B cell (primary cell): ENCODE results near the gene MICOS13. TPM values are rescaled to one million over a fixed set of nuclear protein-coding genes. Genes with fewer than 3 reads are reported as not detected.
A peak's percentile ranks its signal among the peaks of the same experiment; 100 is the strongest.

ENCODE experiments used
- ATAC-seq: fragments of 200-7000 bp; cut with Tn5 transposase; one replicate; pipeline ENCODE4 v1.10.0; 2021; ENCODE audit warnings: low read depth, mild to moderate bottlenecking, moderate number of reproducible peaks, moderate library complexity
- CTCF ChIA-PET: fragments of 350-600 bp; sonication (Branson Sonifier 250); formaldehyde crosslinking; loops from one replicate; lab custom pipeline; 2021; ENCODE audit warnings: antibody characterized with exemption, inconsistent platforms; lab: Charles Lee
- POLR2A ChIA-PET: fragments of 350-600 bp; sonication (Branson Sonifier 250); formaldehyde crosslinking; loops from one replicate; lab custom pipeline; 2021; ENCODE audit warnings: antibody characterized with exemption; lab: Charles Lee
- DNase-seq: peaks from one replicate; pipeline ENCODE4 v3.0.0; 2013
- H2AFZ ChIP-seq: 2 replicates; pipeline ENCODE4 v1.6.1; 2012; ENCODE audit warnings: mild to moderate bottlenecking, low read depth, low read length; ENCODE audit not compliant: insufficient read depth, poor library complexity, severe bottlenecking
- H3K27ac ChIP-seq, 2 donors: 1 replicate in 1 of 2; 2 replicates in 1 of 2; pipeline ENCODE4 v1.5.1; 2012 to 2013; ENCODE audit warnings: low read length in 2 of 2, mild to moderate bottlenecking in 2 of 2, moderate library complexity in 1 of 2
- H3K27me3 ChIP-seq, 4 experiments: fragments of 200-600 bp in 1 of 4; sonication (generic) in 1 of 4; replicated peaks in 1 of 4; 1 replicate in 2 of 4; 2 replicates in 2 of 4; pipeline versions ENCODE4 v1.6.1 to v1.7.0; 2013 to 2016; ENCODE audit warnings: low read length in 3 of 4, mild to moderate bottlenecking in 2 of 4, mixed read lengths in 1 of 4, moderate library complexity in 1 of 4; ENCODE audit not compliant: insufficient read depth in 4 of 4, control insufficient read depth in 3 of 4; ENCODE audit errors: control extremely low read depth in 1 of 4
- H3K36me3 ChIP-seq, 2 experiments: replicated peaks in 1 of 2; 1 replicate in 1 of 2; 2 replicates in 1 of 2; pipeline versions ENCODE4 v1.6.1 to v1.7.1; 2013; ENCODE audit warnings: low read length in 1 of 2; ENCODE audit not compliant: insufficient read depth in 2 of 2, control insufficient read depth in 1 of 2; ENCODE audit errors: control extremely low read depth in 1 of 2, extremely low read depth in 1 of 2
- H3K4me1 ChIP-seq, 2 donors: fragments of 200-600 bp in 1 of 2; sonication (generic) in 1 of 2; 1 replicate in 1 of 2; 2 replicates in 1 of 2; pipeline versions ENCODE4 v1.5.1 to v1.6.1; 2013 to 2017; ENCODE audit warnings: low read length in 2 of 2; ENCODE audit not compliant: control insufficient read depth in 2 of 2, insufficient read depth in 2 of 2
- H3K4me2 ChIP-seq: replicated peaks from 2 replicates; pipeline ENCODE3; 2012; ENCODE audit warnings: mild to moderate bottlenecking, low read depth, low read length; ENCODE audit not compliant: poor library complexity, severe bottlenecking
- H3K4me3 ChIP-seq, 5 experiments: fragments of 200-600 bp in 1 of 5; sonication (generic) in 1 of 5; 1 replicate in 3 of 5; 2 replicates in 2 of 5; pipeline versions ENCODE4 v1.5.1 to v1.7.0; 2011 to 2016; ENCODE audit warnings: low read length in 4 of 5, mild to moderate bottlenecking in 4 of 5, low read depth in 2 of 5, control low read depth in 1 of 5, moderate library complexity in 1 of 5; ENCODE audit not compliant: insufficient read depth in 1 of 5; ENCODE audit errors: control extremely low read depth in 1 of 5, extremely low read depth in 1 of 5
- H3K79me2 ChIP-seq: fragments of 200-600 bp; sonication (generic); one replicate; pipeline ENCODE4 v1.6.0; 2016; ENCODE audit warnings: low read length; ENCODE audit not compliant: control insufficient read depth, insufficient read depth
- H3K9ac ChIP-seq: fragments of 200-600 bp; sonication (generic); 2 replicates; pipeline ENCODE4 v1.6.1; 2017; ENCODE audit warnings: mild to moderate bottlenecking, low read length, moderate library complexity
- H3K9me3 ChIP-seq, 3 donors: one replicate each; pipeline versions ENCODE4 v1.6.1 to v1.7.1; 2013; ENCODE audit warnings: low read length in 2 of 3; ENCODE audit not compliant: control insufficient read depth in 2 of 3, insufficient read depth in 1 of 3; ENCODE audit errors: control extremely low read depth in 1 of 3
- H4K20me1 ChIP-seq: 2 replicates; pipeline ENCODE4 v1.6.0; 2012; ENCODE audit warnings: mild to moderate bottlenecking, low read length; ENCODE audit not compliant: insufficient read depth, control insufficient read depth, poor library complexity, severe bottlenecking
- H3K27ac Mint-ChIP-seq: one replicate; pipeline ENCODE4 v1.8.0; 2021; ENCODE audit warnings: mixed read lengths
- H3K27me3 Mint-ChIP-seq: one replicate; pipeline ENCODE4 v1.8.0; 2021; ENCODE audit warnings: mixed read lengths
- H3K4me1 Mint-ChIP-seq: one replicate; pipeline ENCODE4 v1.8.0; 2021; ENCODE audit warnings: mixed read lengths
- H3K4me3 Mint-ChIP-seq: one replicate; pipeline ENCODE4 v1.8.0; 2021; ENCODE audit warnings: mixed read lengths
- H3K9me3 Mint-ChIP-seq: one replicate; pipeline ENCODE4 v1.8.0; 2022; ENCODE audit warnings: mixed read lengths; ENCODE audit not compliant: insufficient read depth
- EZH2 ChIP-seq: IDR thresholded peaks from 2 replicates; pipeline ENCODE4 v1.6.1; 2012; ENCODE audit warnings: borderline replicate concordance, low read depth, mild to moderate bottlenecking, moderate library complexity, low read length; ENCODE audit not compliant: insufficient read depth, poor library complexity, severe bottlenecking
- WGBS: methylation state at CpG from one replicate; pipeline ENCODE4 v1.1.5; 2013; ENCODE audit warnings: missing lambda C conversion rate; ENCODE audit not compliant: insufficient coverage; 5-methylcytosine and 5-hydroxymethylcytosine counted together
- intact Hi-C: fragments of 100-400 bp; cut with micrococcal nuclease; formaldehyde crosslinking; loops from one replicate; pipeline ENCODE4 v1.10.0; 2022
- polyA plus RNA-seq: library from polyadenylated mRNA; depleted of rRNA; stranded (reverse); fragments of >200 nt; gene quantifications from 2 replicates; pipeline ENCODE4 v1.2.3, GENCODE V29; 2012
- total RNA-seq, 2 donors: library from RNA; stranded (reverse); fragments of 120-200 nt in 1 of 2; gene quantifications; 1 replicate in 1 of 2; 2 replicates in 1 of 2; pipeline versions ENCODE4 v1.2.3 to v1.2.4, GENCODE V29; 2013 to 2022
- TF ChIP-seq, protein P1 (sequence below): fragments of 200-600 bp; IDR thresholded peaks from one replicate; pipeline ENCODE4 v1.8.0; 2022; ENCODE audit warnings: antibody characterized with exemption, mild to moderate bottlenecking

The MICOS13 gene
- total and polyA plus RNA-seq, 2 donors (not counting 1 experiment from before 2014, with no cell fraction given): 30.8 to 41.9 TPM

- Histone ChIP-seq H3K27ac (peak overlapping the region; percentile 96 to 98), H3K36me3 (no peaks in the 10 kb centered on the region), H3K9ac (peak overlapping the region; percentile 92), H3K4me2 (peak overlapping the region; percentile 91), H4K20me1 (no peaks in the 10 kb centered on the region), H3K79me2 (peaks cover 12% of the 10 kb centered on the region), H3K4me1 (peaks cover 14 to 17% of the 10 kb centered on the region in 2 donors), H3K4me3 (peak overlapping the region; percentile 65 to 100 (median 81)), H2AFZ (peak overlapping the region; percentile 92), H3K9me3 (peaks cover 0 to 3% (median 0%) of the 10 kb centered on the region in 3 donors), H3K27me3 (no peaks in the 10 kb centered on the region)
- Mint-ChIP-seq H3K4me3 (peak overlapping the region; percentile 93), H3K27me3 (no peaks in the 10 kb centered on the region), H3K27ac (peak overlapping the region; percentile 99), H3K9me3 (no peaks in the 10 kb centered on the region), H3K4me1 (peaks cover 25% of the 10 kb centered on the region)
- ATAC-seq (no peak), DNase-seq (no peak)
- ChIA-PET CTCF (no interaction called here), POLR2A (interaction anchor here (0.6 to 0.7 kb wide), 2 partner anchors 28 to 111 kb away, joined by 3 to 10 read pairs; partner anchors contain the start of gene DUS3L)
- WGBS: 2% methylated on average over 21 of the region's 23 CpGs
- TF ChIP-seq EZH2: no peak
- TF ChIP-seq, protein P1, sequence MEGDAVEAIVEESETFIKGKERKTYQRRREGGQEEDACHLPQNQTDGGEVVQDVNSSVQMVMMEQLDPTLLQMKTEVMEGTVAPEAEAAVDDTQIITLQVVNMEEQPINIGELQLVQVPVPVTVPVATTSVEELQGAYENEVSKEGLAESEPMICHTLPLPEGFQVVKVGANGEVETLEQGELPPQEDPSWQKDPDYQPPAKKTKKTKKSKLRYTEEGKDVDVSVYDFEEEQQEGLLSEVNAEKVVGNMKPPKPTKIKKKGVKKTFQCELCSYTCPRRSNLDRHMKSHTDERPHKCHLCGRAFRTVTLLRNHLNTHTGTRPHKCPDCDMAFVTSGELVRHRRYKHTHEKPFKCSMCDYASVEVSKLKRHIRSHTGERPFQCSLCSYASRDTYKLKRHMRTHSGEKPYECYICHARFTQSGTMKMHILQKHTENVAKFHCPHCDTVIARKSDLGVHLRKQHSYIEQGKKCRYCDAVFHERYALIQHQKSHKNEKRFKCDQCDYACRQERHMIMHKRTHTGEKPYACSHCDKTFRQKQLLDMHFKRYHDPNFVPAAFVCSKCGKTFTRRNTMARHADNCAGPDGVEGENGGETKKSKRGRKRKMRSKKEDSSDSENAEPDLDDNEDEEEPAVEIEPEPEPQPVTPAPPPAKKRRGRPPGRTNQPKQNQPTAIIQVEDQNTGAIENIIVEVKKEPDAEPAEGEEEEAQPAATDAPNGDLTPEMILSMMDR: no peak
- intact Hi-C loops: loop anchor here (1.0 to 10.0 kb wide), 4 partner anchors 10 to 1915 kb away; partner anchors contain the start of genes APBA3, DUS3L, MRPL54 and RPL36
These were observed 256 bp downstream of the MICOS13 start for GRCh38 chr19:5680084-5680436.

GRCh38 chr19:5679289-5680083 is 830 bp downstream of the MICOS13 start:
- CTCF ChIA-PET: no interaction called here
- DNase-seq (peak; percentile 48), ATAC-seq (no peak)
- H3K27me3 ChIP-seq: no peaks in the 10 kb centered on the region
- H3K9me3 ChIP-seq: peaks cover 0 to 3% (median 0%) of the 10 kb centered on the region in 3 donors
- Mint-ChIP-seq H3K27ac (peak overlapping the region; percentile 99), H3K4me3 (peak overlapping the region; percentile 93), H3K27me3 (no peaks in the 10 kb centered on the region), H3K9me3 (no peaks in the 10 kb centered on the region), H3K4me1 (peaks cover 25% of the 10 kb centered on the region)
- H3K4me1 ChIP-seq: peaks cover 14 to 17% of the 10 kb centered on the region in 2 donors
- peak overlapping the region; percentile 91 for H3K4me2 ChIP-seq
- peak overlapping the region; percentile 92 for H2AFZ ChIP-seq
- H3K36me3 ChIP-seq: no peaks in the 10 kb centered on the region
- peak overlapping the region; percentile 92 for H3K9ac ChIP-seq
- peak overlapping the region; percentile 96 to 98 for H3K27ac ChIP-seq
- no peak for TF ChIP-seq EZH2
- TF ChIP-seq, protein P1: no peak
- H3K4me3 ChIP-seq: peak overlapping the region; percentile 65 to 100 (median 81)
- peaks cover 12% of the 10 kb centered on the region for H3K79me2 ChIP-seq
- no peaks in the 10 kb centered on the region for H4K20me1 ChIP-seq
- POLR2A ChIA-PET: interaction anchor here (0.6 to 0.7 kb wide), 3 partner anchors 29 to 1246 kb away, joined by 3 to 10 read pairs (median 3); partner anchors contain the start of gene DUS3L
- intact Hi-C loops: loop anchor here (1.0 to 10.0 kb wide), 4 partner anchors 11 to 1915 kb away; partner anchors contain the start of genes APBA3, DUS3L, MRPL54 and RPL36
- WGBS: 47% methylated on average over 20 of the region's 26 CpGs
